ENCODE data around the gene GRAMD1B.
"Not testable (repeated sequence)": the region's sequence is repeated elsewhere in the genome, so short reads cannot be mapped to it uniquely, and the experiment has no call there.

Gene GRAMD1B

DNA sequence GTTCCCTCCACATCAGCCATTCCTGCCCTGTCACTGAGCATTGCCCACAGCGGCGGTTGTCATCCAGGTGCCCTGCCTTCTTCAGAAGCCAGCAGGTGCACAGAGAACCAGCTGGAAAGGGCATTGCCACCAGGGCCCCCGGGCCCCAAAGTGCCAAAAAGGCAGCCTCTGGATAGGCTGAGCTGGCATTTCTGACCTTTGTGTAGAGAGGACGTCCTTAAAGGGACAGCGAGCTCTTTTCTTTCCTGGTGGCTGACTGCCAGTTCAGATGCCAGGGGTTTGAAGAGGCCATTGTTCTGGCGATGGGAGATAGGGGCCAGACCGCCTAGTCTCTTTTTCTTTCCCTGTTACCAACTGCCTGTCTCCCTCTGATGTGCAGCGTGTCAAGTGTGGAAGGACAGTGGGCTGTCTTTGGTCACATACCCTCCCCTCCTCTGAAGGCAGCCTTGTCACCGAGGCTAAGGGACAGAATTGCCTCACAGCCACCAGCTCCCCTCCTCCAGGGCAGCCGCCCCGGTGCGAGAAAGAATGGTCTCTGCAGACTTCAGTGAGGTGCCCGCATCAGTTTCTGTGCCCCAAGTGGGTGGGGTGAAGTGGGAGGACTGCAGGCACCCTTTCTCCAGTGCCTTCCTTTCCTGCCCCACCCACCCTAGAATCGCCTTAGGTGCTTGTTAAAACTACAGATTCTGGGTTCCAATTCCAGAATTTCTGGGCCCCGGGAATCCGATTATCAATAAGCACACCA, 114.7 kb downstream of the GRAMD1B start:
- no peak for DNase-seq

DNA sequence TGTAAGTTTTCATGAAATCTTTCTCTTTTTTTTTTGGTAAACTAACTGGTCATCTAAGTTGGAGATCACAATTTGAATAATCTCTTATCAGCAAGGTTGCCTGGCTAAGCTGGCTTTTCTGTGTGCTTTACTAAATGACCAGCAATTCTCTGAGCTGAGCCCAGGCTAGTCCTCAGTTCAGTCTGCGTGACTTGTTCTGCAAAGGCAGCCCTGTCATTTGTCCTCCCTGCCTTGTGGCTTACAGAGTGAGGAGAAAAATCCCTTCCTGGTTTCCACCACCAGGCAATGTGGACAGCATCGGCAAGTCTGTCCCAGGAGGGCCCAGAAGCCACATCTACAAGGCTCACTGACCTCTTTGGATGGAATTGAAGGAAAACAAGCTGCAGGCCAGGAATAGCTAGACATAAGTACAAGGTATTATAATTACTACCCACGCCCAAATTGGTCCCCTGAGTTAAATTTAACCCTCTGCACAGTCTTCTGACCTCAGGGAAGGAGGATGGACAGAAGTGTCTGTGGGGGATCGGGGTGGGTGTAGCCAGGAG, 115.7 kb downstream of the GRAMD1B start:
- DNase-seq: no peak

DNA sequence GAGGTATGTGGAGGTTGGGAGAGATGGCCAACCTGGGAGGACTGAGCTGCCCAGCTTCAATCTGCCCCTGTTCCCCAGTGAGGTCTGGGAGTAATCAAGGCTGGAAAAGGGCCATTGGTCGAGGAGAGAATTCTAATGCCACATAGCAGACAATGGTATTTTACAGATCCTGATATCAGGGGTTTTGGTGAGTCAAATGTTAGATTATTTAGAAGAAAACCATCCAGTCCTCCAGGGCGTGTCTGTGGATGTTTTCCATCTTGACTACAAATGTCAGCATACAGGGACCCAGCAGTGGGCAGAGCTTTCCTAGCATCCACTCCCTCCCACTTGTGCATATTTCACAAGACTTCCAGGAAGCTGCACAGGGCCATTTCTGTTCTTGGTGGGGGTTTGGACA, 116.4 kb downstream of the GRAMD1B start:
- no peak for DNase-seq

DNA sequence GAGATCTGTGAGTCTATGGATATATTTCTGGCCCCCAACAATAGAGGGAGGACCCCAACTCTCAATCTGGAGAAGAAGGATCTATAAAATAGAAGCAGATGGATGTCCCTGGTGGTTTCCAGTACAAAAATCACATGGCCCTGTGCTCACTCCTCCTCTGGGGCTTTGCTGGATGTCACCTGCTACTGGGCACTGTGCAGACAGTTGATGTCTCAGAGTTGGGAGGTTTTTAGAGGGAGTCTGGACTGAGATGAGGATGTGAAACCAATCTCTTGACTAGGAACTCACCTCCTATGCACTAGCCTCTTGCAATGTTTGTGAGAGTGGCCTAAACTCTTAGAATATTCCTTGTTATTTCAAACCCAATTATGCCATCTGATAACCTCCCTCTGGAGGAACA, 117.1 kb downstream of the GRAMD1B start:
- no peak for DNase-seq

DNA sequence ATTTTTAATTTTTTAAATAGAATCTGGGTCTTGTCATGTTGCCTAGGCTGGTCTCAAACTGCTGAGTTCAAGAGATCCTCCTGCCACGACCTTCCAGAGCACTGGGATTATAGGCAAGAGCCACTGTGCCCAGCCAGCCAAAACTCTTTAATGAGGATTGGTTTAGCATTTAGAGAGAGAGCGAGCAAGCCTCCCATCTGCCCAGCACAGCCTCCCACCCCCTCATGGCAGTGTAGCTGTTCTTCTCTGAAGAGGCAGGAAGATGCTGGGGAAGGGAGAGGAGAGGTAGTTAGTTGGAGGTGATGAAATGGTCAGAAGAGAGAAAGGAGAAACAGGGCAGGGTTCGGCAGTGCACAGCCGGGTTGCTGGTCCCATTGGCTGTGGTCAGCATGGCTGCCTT, 118.7 kb downstream of the GRAMD1B start:
- DNase-seq: no peak

DNA sequence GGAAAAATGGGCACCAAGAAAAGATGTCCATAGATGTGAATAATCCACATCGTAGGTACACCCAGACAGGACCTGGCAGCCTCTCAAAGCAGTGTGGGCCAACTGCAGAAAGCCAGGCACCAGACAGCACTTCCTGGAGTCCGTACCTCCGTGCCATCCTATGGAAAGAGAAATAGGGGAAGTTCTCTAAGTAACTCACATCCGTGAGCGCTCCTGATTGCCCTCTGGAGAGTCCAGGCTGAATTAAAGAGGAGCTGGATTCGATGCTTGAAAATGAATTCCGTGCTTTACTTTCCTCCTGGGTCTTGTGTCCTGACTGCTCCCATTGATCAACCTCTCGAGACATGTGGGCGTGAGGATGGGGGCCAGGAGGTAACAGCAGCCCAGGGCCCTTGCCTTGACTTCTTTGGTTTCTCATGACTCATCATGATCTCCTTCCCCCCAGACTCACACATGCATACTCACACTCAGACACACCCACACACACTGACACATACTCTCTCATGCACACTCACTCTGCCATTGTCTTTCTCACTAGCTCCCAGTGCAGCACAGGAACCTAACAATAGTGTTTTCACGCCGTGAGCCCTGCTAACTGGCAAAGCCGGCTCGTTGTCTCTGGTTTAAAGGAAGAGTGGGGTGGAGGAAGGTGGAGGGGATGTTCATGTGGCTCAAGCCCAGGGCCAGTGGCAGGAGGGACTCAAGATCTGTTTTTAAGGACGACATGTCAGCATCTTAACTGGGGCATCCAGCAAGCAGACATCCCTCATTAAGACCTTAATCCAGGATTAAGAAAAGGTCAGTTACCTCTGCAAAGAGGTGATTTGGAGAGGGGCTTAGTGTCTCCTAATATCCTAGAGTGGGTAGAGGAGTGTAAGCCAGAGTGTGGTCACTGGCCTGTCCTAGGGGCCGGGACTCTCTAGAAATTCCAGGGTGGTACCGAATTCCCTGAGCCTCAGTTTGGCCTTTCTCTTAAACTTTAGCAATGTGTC, 120.2 kb downstream of the GRAMD1B start:
- no peak for DNase-seq

DNA sequence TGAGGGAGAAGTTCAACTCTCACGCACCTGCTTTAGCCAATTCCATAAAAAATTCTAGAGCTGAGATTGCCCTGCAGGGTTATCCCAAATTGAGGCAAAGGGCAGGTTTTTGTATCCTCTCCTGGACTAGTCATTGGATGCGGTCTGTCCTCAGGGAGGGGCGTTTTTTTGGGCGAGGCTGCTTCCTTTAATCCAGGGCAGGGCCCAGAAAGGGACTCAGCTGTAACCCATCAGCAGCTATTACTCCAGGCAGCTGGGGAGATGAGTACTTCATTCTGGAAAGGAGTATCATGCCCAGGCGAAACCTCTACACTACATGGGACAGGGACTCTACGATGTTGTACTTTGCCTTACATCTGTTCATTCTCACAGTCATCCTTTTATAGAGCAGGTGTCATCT, 121.0 kb downstream of the GRAMD1B start:
- no peak for DNase-seq

DNA sequence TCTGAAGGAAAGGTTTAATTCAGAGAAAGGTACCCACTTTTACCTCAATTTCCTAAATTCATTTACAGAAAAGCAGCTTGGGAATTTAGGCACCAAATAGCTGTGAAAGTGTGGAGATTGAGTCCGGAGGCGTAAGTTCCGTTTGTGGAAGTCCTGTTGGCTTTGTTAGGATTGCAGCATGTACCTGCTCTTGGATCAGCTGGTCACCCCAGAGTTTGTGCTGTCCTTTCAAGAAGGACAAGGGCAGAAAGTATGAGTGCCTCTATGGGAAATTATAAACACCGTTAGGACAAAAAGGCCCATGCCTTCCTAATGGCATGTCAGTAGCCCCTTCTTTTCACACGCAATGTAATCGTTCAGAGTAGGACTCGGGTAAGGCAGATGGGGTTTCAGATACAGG, 126.6 kb downstream of the GRAMD1B start:
- DNase-seq: no peak

DNA sequence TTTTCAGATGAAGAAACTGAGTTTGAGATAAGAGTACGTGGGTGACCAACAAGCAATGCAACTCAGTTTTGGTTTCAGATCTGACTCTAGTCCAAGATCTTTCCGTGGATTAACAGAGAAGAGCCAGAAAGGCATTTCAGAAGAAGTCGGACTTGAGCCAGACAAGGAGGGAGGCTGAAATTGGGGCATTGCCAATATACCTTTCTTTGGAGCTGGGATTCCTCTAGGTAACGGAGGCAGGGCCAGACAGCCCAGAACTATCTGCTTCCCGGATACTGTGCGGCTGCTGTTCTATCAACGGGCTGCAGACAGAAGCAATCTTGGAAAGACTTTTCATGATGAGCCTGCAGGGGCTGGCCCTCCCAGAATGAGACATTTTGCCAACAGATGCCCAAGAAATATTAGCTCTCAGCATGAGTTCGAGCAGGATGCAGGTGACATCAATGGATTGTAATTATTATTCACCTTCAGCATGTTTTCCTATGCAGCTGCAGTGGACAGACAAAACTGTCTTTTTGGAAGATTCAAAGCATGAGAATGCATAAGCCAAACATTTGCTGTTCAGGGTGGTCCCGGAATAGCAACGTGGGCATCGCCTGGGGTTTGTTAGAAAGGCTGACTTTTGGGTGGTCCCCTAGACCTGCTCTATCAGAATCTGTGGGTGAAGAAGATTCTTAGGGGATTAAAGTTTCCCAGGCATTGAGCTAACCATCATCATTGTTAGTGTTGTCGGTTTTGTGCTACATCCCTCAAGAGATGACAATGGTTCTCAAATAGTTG, 128.7 kb downstream of the GRAMD1B start:
- no peak for DNase-seq

DNA sequence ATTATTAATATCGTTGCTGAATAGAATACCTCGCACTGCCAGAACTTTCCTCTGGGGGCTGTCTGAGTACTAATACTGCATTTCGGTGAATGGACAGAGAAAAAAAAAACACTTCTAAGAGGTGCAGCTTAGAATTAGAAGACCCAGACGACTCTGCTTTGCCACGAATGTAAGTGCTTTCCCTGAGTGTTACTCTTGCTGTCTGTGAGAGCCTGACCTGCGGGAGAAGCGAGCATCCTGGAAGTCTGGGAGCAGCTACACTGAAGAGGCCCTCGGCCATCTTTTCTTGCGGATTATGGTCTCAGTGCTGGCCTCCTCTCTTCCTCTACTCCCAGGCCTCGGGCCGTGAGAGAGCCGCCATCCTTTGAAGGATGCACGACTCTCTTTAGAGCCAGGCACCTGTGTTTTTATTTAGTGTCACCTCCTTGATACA, 129.5 kb downstream of the GRAMD1B start:
- DNase-seq: no peak

DNA sequence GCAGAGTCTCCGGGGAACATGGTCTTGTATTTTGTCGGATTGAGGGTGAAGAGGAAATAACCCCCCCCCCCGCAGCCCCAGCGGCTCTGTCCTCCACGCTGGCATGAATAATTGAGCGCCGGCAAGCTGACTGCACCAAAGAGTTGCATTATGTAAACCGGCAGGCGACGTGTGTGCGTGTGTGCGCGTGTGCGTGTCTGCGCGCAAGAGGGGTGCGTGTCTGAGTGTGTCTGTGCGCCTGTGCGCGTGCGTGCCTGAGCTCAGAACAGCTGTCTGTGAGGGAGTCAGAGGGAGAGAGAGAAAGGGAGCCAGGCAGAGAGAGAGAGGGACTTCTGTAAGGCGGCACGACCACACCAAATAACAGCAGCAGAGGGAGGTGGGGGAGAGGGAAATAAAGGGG, 129.9 kb downstream of the GRAMD1B start:
- peak; percentile 39 for DNase-seq

DNA sequence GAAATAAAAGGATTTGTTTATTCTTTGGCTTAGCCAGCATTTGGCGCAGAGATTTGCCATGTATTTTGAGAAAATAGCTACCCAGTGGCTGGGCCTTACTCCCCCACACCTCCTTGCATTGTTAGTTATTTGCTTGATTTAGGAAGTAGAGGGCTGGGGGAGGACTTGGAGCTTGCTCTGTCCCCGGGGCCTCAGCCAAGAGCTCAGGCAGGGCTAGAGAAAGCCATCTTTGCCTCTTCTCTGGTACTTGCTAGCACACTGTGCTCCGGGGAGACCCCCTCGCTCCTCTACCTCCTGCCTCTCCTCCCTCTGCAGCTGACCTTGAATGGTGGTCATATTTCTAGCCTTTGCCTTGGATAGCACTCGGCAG, 131.3 kb downstream of the GRAMD1B start:
- no peak for DNase-seq

DNA sequence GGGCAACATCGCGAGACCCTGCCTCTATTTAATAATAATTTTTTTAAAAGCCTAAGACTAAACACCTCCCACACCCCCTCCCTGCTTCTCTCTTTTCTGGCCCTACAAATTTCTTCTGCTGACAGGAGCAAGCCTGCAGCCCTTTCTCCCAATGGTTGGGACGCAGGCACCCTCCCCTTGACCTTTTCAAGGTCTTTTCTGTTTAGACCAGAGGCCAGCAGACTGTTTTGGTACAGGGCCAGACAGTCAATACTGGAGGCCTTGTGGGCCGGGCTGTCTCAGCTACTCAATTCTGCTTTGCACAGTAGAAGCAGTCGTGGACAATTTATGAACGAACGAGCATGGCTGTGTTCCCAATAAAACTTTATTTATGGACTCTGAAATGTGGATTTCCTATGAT, 132.1 kb downstream of the GRAMD1B start:
- no peak for DNase-seq

DNA sequence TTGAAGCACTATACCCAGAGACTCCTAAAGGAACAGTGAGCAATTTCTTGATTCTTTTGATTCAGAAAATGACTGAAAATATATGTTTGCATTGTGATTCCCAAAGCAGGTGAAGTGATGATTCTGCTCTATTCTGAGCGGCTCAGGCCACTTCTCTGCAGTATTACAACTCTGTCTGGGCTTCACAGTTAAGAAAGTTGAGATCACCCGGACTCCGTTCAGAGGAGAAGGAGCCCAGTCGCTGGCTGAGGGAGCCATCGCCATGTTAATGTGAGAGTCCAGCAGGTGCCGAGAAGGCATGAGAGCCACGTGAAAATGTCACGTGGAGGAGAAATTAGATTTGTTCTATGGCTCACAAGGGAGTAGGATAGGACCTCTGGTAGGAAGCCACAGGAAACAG, 132.8 kb downstream of the GRAMD1B start:
- DNase-seq: no peak

DNA sequence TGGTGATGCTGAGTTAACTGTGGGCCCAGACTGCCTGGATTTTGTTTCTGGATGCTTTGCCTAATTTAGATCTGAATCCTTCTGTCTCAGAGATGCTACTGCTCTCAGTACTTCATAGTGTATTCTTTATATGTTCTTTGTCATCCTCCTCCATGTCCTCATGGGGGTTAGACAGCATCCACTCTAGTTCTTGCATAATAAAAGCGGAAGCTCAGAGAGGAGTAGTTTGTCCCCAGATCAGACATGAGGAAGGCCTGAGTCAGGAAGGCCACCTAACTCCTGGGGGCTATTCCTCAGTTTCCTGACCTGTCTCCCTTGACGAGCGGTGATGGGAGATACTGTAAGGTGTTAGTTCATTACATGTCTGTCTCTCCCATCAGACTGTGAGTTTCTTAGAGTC, 134.2 kb downstream of the GRAMD1B start:
- no peak for DNase-seq

DNA sequence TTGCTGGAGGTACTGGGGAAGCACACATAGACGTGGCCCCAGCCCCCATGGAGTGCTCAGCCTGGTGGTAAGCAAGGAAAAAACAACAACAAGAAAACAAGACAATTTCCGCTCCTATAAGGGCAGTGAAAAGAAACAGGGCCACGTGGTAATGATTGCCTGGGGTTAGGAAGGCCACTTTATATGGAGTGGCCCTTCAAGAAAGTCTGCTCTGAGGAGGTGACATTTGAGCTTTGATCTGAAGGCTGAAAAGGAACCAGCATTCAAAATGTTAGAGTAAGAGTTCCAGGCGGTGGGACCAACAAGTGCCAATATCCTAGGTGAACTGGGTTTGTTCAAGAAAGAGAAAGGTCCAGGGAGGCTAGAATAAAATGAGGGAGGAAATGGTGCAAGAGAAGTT, 136.8 kb downstream of the GRAMD1B start:
- DNase-seq: no peak

DNA sequence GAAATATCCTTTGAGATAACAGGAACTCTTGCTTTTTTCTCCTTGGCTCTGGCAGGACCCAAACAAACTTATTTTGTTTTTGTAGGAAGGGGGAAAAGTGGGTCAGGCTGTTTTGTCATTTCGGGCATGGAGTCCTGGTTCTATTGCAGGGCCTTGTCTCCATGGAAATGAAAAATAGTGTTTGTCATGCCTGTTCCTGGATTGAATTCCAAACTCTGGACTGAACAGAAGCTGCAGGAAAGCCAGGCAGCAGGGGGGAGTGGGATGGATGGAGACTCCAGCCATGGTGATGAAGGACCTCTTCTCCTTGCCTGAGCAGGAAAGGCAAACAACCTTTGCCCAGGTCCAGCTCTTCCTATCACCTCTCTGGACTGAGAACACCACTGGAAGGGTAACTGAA, 137.4 kb downstream of the GRAMD1B start:
- no peak for DNase-seq

DNA sequence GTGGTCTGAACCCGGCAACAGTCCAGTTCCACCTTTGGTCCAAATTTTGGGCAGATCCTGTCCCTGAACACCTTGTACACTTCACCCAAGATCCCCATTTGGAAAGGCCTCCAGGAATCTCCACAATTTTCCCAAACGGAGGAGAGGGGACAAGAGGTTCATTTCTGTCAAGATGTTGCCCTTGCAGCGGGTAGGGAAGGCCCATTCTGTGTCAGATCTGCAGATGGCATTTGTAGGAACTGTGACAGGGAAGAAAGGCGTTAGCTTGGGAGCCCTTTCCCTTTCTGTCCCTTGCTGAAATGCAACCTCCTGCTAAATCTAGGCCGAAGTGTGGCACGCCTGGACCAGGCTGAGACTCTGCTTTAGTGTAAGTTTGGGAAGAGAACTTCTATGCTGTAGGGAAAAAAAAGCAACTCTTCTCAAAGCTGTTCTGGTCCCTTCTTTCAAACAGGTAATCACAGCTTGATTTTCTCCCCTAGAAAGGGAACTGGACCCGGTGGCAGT, 138.3 kb downstream of the GRAMD1B start:
- no peak for DNase-seq

DNA sequence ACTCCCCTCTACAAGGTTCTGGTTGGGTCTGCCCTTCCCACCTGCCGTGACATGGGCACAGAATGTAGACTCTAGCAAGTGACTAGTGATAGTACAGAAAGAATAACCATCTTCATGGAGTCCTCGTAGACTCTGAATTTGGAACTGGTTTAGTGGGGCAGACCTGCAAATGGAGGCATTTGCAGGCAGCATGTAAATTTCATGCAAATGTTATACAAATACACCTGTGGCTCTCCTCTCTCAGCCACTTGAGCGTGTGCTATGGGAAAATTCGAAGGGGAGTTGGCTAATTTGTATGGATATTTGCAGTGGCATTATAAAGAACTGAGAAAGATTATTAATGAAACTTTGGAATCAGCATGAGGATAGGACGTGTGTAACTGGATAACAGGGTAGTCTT, 139.3 kb downstream of the GRAMD1B start:
- no peak for DNase-seq

DNA sequence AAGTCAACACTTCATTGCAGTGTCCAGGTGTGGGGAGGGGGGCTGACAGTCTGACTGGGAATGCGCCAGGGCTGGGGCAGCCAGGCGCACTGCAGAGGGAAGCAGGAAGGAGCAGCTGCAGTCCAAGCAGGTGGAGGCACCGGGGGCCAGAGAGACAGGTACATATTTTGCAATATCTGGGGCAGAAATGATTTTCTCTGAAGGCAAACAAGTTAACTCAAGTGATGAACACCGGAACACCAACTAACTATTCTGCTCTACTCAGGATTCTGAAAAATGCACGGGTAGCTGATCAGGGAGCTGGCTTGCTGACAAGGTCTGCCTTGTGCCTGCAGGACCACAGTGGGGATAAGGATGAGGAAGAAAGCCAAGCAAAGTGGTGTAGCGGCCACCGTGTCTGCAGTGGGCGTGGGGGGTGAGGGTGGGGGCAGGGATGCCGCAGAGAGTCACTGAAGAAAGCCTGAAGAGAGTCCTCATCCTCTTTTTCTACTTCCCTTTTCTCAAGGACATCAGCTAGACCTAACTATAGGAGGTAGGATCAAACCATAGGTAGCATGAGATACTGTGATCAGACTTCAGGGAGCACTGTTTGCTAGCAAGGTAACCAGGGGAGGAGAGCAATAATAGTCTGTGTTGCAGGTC, 141.0 kb downstream of the GRAMD1B start:
- DNase-seq: no peak

DNA sequence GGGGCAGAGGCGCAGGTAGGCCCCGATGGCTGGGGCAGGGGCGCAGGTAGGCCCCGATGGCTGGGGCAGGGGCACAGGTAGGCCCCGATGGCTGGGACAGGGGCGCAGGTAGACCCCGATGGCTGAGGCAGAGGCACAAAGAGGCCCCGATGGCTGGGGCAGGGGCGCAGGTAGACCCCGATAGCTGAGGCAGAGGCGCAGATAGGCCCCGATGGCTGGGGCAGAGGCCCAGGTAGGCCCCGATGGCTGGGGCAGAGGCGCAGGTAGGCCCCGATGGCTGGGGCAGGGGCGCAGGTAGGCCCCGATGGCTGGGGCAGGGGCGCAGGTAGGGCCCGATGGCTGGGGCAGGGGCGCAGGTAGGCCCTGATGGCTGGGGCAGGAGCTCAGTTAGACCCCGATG, 142.7 kb downstream of the GRAMD1B start:
- not testable (repeated sequence) for DNase-seq

DNA sequence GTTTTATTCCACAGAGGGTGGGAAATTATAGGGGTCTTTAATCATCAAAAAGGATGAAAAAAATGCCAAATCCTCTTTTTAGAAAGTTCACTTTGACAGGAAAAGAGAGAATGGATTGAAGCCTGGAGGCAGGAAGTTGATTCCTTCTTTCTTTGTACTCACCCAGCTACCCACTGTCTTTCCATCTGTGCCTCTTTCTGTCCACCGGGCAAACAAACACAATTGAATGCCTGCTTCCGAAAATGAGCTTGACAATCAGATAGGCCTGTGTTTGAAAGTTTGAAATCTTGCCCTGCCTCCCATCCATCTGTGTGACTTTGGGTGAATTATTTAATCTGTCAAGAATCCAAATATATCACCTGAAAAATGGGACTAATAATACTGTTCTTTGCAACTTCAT, 143.2 kb downstream of the GRAMD1B start:
- no peak for DNase-seq

Data from stimulated activated CD8-positive, alpha-beta memory T cell treated with anti-CD3 and anti-CD28 coated beads, Interleukin-4, amount 100 ng/mL, for 48 hours (primary cell).